Liver (tissue), 9 donors: ENCODE results near the gene LRRFIP1. TPM values are rescaled to one million over a fixed set of nuclear protein-coding genes. Genes with fewer than 3 reads are reported as not detected.

ENCODE experiments used
- DNase-seq: peaks from one replicate; pipeline ENCODE4 v3.0.0-alpha.2; 2017; ENCODE audit warnings: low spot score
- H3K27ac ChIP-seq, 2 donors: one replicate each; pipeline ENCODE4 v1.7.0; 2013; ENCODE audit warnings: inconsistent platforms in 2 of 2, low read length in 2 of 2, control low read depth in 1 of 2, low read depth in 1 of 2, mild to moderate bottlenecking in 1 of 2
- H3K27me3 ChIP-seq, 4 donors: one replicate each; pipeline versions ENCODE4 v1.6.1 to v1.7.0; 2013; ENCODE audit warnings: low read length in 3 of 4, inconsistent platforms in 1 of 4, mild to moderate bottlenecking in 1 of 4, moderate library complexity in 1 of 4; ENCODE audit not compliant: control insufficient read depth in 4 of 4, insufficient read depth in 4 of 4
- H3K36me3 ChIP-seq, 4 donors: one replicate each; pipeline versions ENCODE4 v1.6.1 to v1.7.0; 2013; ENCODE audit warnings: low read length in 3 of 4, mild to moderate bottlenecking in 3 of 4, low read depth in 1 of 4, moderate library complexity in 1 of 4; ENCODE audit not compliant: control insufficient read depth in 4 of 4, insufficient read depth in 3 of 4
- H3K4me1 ChIP-seq, 4 donors: one replicate each; pipeline versions ENCODE4 v1.6.1 to v1.7.0; 2013; ENCODE audit warnings: low read length in 3 of 4, mild to moderate bottlenecking in 3 of 4, moderate library complexity in 1 of 4; ENCODE audit not compliant: control insufficient read depth in 4 of 4, insufficient read depth in 4 of 4
- H3K4me3 ChIP-seq, 3 donors: one replicate each; pipeline versions ENCODE4 v1.6.1 to v1.7.0; 2013; ENCODE audit warnings: low read length in 3 of 3, control low read depth in 1 of 3, low read depth in 1 of 3, mild to moderate bottlenecking in 1 of 3
- H3K9ac ChIP-seq, 2 donors: one replicate each; pipeline ENCODE4 v1.7.0; 2013; ENCODE audit warnings: low read length in 2 of 2, mild to moderate bottlenecking in 2 of 2, moderate library complexity in 2 of 2, control low read depth in 1 of 2, low read depth in 1 of 2
- H3K9me3 ChIP-seq, 4 donors: one replicate each; pipeline versions ENCODE4 v1.6.1 to v1.7.0; 2013; ENCODE audit warnings: low read length in 3 of 4; ENCODE audit not compliant: control insufficient read depth in 4 of 4
- EGR1 ChIP-seq, 2 donors: IDR thresholded peaks; 2 replicates each; pipeline ENCODE4 v1.6.1; 2016 to 2018; ENCODE audit warnings: antibody characterized with exemption in 2 of 2, low read depth in 2 of 2
- FOXA1 ChIP-seq: IDR thresholded peaks from 2 replicates; pipeline ENCODE4 v1.6.1; 2016; ENCODE audit warnings: antibody characterized with exemption
- FOXA2 ChIP-seq: IDR thresholded peaks from 2 replicates; pipeline ENCODE4 v1.6.1; 2016; ENCODE audit warnings: antibody characterized with exemption
- GABPA ChIP-seq, 2 donors: IDR thresholded peaks in 1 of 2; conservative IDR thresholded peaks in 1 of 2; 2 replicates each; pipeline ENCODE4 v1.6.1; 2016; ENCODE audit warnings: antibody characterized with exemption in 2 of 2, mild to moderate bottlenecking in 1 of 2, moderate library complexity in 1 of 2
- HNF4A ChIP-seq, 2 donors: conservative IDR thresholded peaks; 2 replicates each; pipeline ENCODE4 v1.6.1; 2016; ENCODE audit warnings: antibody characterized with exemption in 2 of 2, mild to moderate bottlenecking in 2 of 2
- HNF4G ChIP-seq: IDR thresholded peaks from 2 replicates; pipeline ENCODE4 v1.6.1; 2016; ENCODE audit warnings: antibody characterized with exemption
- JUND ChIP-seq, 2 donors: IDR thresholded peaks; 2 replicates each; pipeline ENCODE4 v1.6.1; 2016; ENCODE audit warnings: antibody characterized with exemption in 2 of 2
- NR2F2 ChIP-seq: IDR thresholded peaks from 2 replicates; pipeline ENCODE4 v1.6.1; 2016; ENCODE audit warnings: antibody characterized with exemption
- RAD21 ChIP-seq, 2 donors: IDR thresholded peaks; 2 replicates each; pipeline ENCODE4 v1.6.1; 2016; ENCODE audit warnings: antibody characterized with exemption in 2 of 2, mild to moderate bottlenecking in 2 of 2
- RXRA ChIP-seq, 2 donors: IDR thresholded peaks; 2 replicates each; pipeline ENCODE4 v1.6.1; 2017 to 2018; ENCODE audit warnings: antibody characterized with exemption in 2 of 2, mild to moderate bottlenecking in 1 of 2
- SP1 ChIP-seq: IDR thresholded peaks from 2 replicates; pipeline ENCODE4 v1.6.1; 2018; ENCODE audit warnings: antibody characterized with exemption, mild to moderate bottlenecking
- TAF1 ChIP-seq: conservative IDR thresholded peaks from 2 replicates; pipeline ENCODE4 v1.6.1; 2016; ENCODE audit warnings: antibody characterized with exemption, mild to moderate bottlenecking
- YY1 ChIP-seq: IDR thresholded peaks from 2 replicates; pipeline ENCODE4 v1.6.1; 2016; ENCODE audit warnings: antibody characterized with exemption, mild to moderate bottlenecking
- WGBS: extraction: QIAGEN DNeasy Blood & Tissue Kit; methylation state at CpG from one replicate; pipeline ENCODE4 v1.1.7; 2013; 5-methylcytosine and 5-hydroxymethylcytosine counted together
- polyA plus RNA-seq, 2 donors: library from polyadenylated mRNA; stranded (reverse) in 1 of 2; unstranded in 1 of 2; fragments of 200-250 nt in 1 of 2; fragments of >200 nt in 1 of 2; fragmentation: Nextera tagmentation in 1 of 2; extraction: Ambion mirVana in 1 of 2; gene quantifications; one replicate each; pipeline versions ENCODE4 v1.2.1 to v1.2.3, GENCODE V29; 2013 to 2015
- total RNA-seq, 2 donors: library from RNA; depleted of rRNA; stranded (reverse); fragments of >200 nt; gene quantifications; one replicate each; pipeline ENCODE4 v1.2.3, GENCODE V29; 2014
- TF ChIP-seq, protein P1 (sequence below): IDR thresholded peaks from 2 replicates; pipeline ENCODE4 v1.6.1; 2016; ENCODE audit warnings: antibody characterized with exemption
- TF ChIP-seq, protein P2 (sequence below): IDR thresholded peaks from 2 replicates; pipeline ENCODE4 v1.6.1; 2016; ENCODE audit warnings: antibody characterized with exemption
- TF ChIP-seq, protein P3 (sequence below): fragments of 150-350 bp; IDR thresholded peaks from 2 replicates; pipeline ENCODE4 v1.5.1; 2017; ENCODE audit warnings: improper control_type of control experiment, low read depth, low read length; ENCODE audit not compliant: missing input control
- TF ChIP-seq, protein P4 (sequence below): IDR thresholded peaks from 2 replicates; pipeline ENCODE4 v1.6.1; 2016; ENCODE audit warnings: antibody characterized with exemption, mild to moderate bottlenecking
- TF ChIP-seq, protein P5 (sequence below): IDR thresholded peaks from 2 replicates; pipeline ENCODE4 v1.6.1; 2016; ENCODE audit warnings: antibody characterized with exemption
- donor health status: healthy.
- donor health status: healthy.
- donor health status: healthy.
- donor health status: healthy.
- donor health status: healthy.

Gene LRRFIP1
- total and polyA plus RNA-seq, 4 donors = 13.3 to 56.1 (median 39.1) TPM

DNA sequence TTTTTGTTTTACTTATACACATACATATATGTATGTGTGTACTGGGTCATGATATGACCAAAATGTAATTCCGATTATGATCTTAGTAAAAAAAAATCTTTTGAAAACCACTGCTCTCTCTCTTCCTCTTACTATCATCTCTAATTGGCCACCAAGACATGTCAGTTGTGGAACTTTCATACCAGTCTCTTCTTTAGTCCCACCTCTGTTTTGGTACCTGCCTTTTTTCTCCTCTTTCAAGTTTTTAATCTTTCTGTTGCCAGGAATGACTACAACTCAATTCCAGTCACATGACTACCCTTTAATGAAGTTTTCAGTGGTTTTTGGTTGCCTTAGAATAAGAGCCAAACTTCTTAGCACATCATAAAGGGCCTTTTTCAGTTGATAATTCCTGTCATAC, 188.2 kb downstream of the LRRFIP1 start:
- H3K9me3 ChIP-seq = no peaks in the 10 kb centered on the region
- TF ChIP-seq YY1 (no peak), GABPA (IDR thresholded peaks at IDR 0.05 in 1 of 2, conservative IDR thresholded peaks at IDR 0.05 in 1 of 2) (no peak), EGR1 (IDR thresholded peaks at IDR 0.05; ENCODE audit: low read depth in 2 of 2) (no peak), RXRA (IDR thresholded peaks at IDR 0.05) (no peak), HNF4G (no peak), RAD21 (IDR thresholded peaks at IDR 0.05) (no peak), FOXA1 (no peak), NR2F2 (no peak), SP1 (no peak), JUND (IDR thresholded peaks at IDR 0.05) (no peak), TAF1 (no peak), HNF4A (conservative IDR thresholded peaks at IDR 0.05) (no peak), FOXA2 (no peak)
- TF ChIP-seq, protein P1, sequence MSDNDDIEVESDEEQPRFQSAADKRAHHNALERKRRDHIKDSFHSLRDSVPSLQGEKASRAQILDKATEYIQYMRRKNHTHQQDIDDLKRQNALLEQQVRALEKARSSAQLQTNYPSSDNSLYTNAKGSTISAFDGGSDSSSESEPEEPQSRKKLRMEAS = no peak
- TF ChIP-seq, protein P2, sequence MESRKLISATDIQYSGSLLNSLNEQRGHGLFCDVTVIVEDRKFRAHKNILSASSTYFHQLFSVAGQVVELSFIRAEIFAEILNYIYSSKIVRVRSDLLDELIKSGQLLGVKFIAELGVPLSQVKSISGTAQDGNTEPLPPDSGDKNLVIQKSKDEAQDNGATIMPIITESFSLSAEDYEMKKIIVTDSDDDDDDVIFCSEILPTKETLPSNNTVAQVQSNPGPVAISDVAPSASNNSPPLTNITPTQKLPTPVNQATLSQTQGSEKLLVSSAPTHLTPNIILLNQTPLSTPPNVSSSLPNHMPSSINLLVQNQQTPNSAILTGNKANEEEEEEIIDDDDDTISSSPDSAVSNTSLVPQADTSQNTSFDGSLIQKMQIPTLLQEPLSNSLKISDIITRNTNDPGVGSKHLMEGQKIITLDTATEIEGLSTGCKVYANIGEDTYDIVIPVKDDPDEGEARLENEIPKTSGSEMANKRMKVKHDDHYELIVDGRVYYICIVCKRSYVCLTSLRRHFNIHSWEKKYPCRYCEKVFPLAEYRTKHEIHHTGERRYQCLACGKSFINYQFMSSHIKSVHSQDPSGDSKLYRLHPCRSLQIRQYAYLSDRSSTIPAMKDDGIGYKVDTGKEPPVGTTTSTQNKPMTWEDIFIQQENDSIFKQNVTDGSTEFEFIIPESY = no peak
- TF ChIP-seq, protein P3, sequence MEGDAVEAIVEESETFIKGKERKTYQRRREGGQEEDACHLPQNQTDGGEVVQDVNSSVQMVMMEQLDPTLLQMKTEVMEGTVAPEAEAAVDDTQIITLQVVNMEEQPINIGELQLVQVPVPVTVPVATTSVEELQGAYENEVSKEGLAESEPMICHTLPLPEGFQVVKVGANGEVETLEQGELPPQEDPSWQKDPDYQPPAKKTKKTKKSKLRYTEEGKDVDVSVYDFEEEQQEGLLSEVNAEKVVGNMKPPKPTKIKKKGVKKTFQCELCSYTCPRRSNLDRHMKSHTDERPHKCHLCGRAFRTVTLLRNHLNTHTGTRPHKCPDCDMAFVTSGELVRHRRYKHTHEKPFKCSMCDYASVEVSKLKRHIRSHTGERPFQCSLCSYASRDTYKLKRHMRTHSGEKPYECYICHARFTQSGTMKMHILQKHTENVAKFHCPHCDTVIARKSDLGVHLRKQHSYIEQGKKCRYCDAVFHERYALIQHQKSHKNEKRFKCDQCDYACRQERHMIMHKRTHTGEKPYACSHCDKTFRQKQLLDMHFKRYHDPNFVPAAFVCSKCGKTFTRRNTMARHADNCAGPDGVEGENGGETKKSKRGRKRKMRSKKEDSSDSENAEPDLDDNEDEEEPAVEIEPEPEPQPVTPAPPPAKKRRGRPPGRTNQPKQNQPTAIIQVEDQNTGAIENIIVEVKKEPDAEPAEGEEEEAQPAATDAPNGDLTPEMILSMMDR = no peak
- TF ChIP-seq, protein P4, sequence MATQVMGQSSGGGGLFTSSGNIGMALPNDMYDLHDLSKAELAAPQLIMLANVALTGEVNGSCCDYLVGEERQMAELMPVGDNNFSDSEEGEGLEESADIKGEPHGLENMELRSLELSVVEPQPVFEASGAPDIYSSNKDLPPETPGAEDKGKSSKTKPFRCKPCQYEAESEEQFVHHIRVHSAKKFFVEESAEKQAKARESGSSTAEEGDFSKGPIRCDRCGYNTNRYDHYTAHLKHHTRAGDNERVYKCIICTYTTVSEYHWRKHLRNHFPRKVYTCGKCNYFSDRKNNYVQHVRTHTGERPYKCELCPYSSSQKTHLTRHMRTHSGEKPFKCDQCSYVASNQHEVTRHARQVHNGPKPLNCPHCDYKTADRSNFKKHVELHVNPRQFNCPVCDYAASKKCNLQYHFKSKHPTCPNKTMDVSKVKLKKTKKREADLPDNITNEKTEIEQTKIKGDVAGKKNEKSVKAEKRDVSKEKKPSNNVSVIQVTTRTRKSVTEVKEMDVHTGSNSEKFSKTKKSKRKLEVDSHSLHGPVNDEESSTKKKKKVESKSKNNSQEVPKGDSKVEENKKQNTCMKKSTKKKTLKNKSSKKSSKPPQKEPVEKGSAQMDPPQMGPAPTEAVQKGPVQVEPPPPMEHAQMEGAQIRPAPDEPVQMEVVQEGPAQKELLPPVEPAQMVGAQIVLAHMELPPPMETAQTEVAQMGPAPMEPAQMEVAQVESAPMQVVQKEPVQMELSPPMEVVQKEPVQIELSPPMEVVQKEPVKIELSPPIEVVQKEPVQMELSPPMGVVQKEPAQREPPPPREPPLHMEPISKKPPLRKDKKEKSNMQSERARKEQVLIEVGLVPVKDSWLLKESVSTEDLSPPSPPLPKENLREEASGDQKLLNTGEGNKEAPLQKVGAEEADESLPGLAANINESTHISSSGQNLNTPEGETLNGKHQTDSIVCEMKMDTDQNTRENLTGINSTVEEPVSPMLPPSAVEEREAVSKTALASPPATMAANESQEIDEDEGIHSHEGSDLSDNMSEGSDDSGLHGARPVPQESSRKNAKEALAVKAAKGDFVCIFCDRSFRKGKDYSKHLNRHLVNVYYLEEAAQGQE = no peak
- TF ChIP-seq, protein P5, sequence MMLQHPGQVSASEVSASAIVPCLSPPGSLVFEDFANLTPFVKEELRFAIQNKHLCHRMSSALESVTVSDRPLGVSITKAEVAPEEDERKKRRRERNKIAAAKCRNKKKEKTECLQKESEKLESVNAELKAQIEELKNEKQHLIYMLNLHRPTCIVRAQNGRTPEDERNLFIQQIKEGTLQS = no peak
- H3K36me3 ChIP-seq = no peaks in the 10 kb centered on the region
- 89% methylated on average over 1 of the region's 1 CpG for WGBS
- no peaks in the 10 kb centered on the region for H3K27me3 ChIP-seq
- peaks cover 0 to 6% (median 0%) of the 10 kb centered on the region in 4 donors for H3K4me1 ChIP-seq
- no peak overlapping the region for H3K9ac ChIP-seq
- no peak overlapping the region for H3K4me3 ChIP-seq
- no peak overlapping the region for H3K27ac ChIP-seq
- no peak for DNase-seq
